ENCODE results near the gene LPIN1. TPM values are rescaled to one million over a fixed set of nuclear protein-coding genes. Genes with fewer than 3 reads are reported as not detected.
"Not testable (repeated sequence)": the region's sequence is repeated elsewhere in the genome, so short reads cannot be mapped to it uniquely, and the experiment has no call there.

The LPIN1 gene
- total and polyA plus RNA-seq, 8 donors: 16.4 to 47.2 (median 20.9) TPM

- Histone ChIP-seq H3K9me3 (peaks cover 0 to 2% of the 10 kb centered on the region in 2 donors), H3K27me3 (no peaks in the 10 kb centered on the region), H3K4me3 (no peak overlapping the region), H3K4me1 (no peaks in the 10 kb centered on the region), H3K36me3 (no peaks in the 10 kb centered on the region), H3K27ac (no peak overlapping the region)
- ATAC-seq (no peak), DNase-seq (no peak)
- no peak for TF ChIP-seq CTCF (IDR thresholded peaks at IDR 0.05)
- intact Hi-C loops (cut with DNase I): no loop called here
Measured at GRCh38 chr2:11853197-11853588, 106.8 kb downstream of the LPIN1 start.

- Histone ChIP-seq H3K36me3 (no peaks in the 10 kb centered on the region), H3K4me3 (no peak overlapping the region), H3K4me1 (peaks cover 0 to 5% of the 10 kb centered on the region in 2 donors), H3K27ac (no peak overlapping the region), H3K9me3 (peaks cover 0 to 2% of the 10 kb centered on the region in 2 donors), H3K27me3 (no peaks in the 10 kb centered on the region)
- DNase-seq (no peak), ATAC-seq (no peak)
- intact Hi-C loops (cut with DNase I): no loop called here
- TF ChIP-seq CTCF (IDR thresholded peaks at IDR 0.05): no peak
Measured at GRCh38 chr2:11855064-11855760, 108.8 kb downstream of the LPIN1 start.

- ATAC-seq: no peak
- no peak for TF ChIP-seq CTCF (IDR thresholded peaks at IDR 0.05)
Measured at GRCh38 chr2:11856095-11856494, 109.7 kb downstream of the LPIN1 start.

GRCh38 chr2:11858883-11859282 lies 112.5 kb downstream of the LPIN1 start:
- no peaks in the 10 kb centered on the region for H3K36me3 ChIP-seq
- DNase-seq (no peak), ATAC-seq (peak; percentile 17)
- H3K4me1 ChIP-seq: peaks cover 8 to 15% of the 10 kb centered on the region in 2 donors
- H3K27ac ChIP-seq: no peak overlapping the region
- intact Hi-C loops (cut with DNase I): no loop called here
- H3K4me3 ChIP-seq: no peak overlapping the region
- peaks cover 0 to 2% of the 10 kb centered on the region in 2 donors for H3K9me3 ChIP-seq
- TF ChIP-seq CTCF (IDR thresholded peaks at IDR 0.05): no peak
- no peaks in the 10 kb centered on the region for H3K27me3 ChIP-seq

More at GRCh38 chr2:11856095-11856494, 109.7 kb downstream of the LPIN1 start:
- H3K4me3 ChIP-seq: no peak overlapping the region
- H3K9me3 ChIP-seq: peaks cover 0 to 2% of the 10 kb centered on the region in 2 donors
- DNase-seq: no peak
- H3K27me3 ChIP-seq: no peaks in the 10 kb centered on the region
- H3K36me3 ChIP-seq: no peaks in the 10 kb centered on the region
- peaks cover 0 to 5% of the 10 kb centered on the region in 2 donors for H3K4me1 ChIP-seq
- no peak overlapping the region for H3K27ac ChIP-seq
- intact Hi-C loops (cut with DNase I): no loop called here

GRCh38 chr2:11859975-11860374 lies 113.5 kb downstream of the LPIN1 start:
- H3K4me1 ChIP-seq: peaks cover 11 to 24% of the 10 kb centered on the region in 2 donors
- H3K27me3 ChIP-seq; H3K36me3 ChIP-seq; intact Hi-C loops (cut with DNase I); H3K4me3 ChIP-seq; DNase-seq; H3K9me3 ChIP-seq; H3K27ac ChIP-seq; ATAC-seq: not testable (repeated sequence)

GRCh38 chr2:11861044-11861443 lies 114.6 kb downstream of the LPIN1 start:
- Histone ChIP-seq H3K4me1 (peaks cover 11 to 24% of the 10 kb centered on the region in 2 donors), H3K27ac (no peak overlapping the region), H3K27me3 (no peaks in the 10 kb centered on the region), H3K36me3 (no peaks in the 10 kb centered on the region), H3K9me3 (peaks cover 0 to 2% of the 10 kb centered on the region in 2 donors), H3K4me3 (no peak overlapping the region)
- no peak for TF ChIP-seq CTCF (IDR thresholded peaks at IDR 0.05)
- DNase-seq: no peak
- ATAC-seq: no peak
- intact Hi-C loops (cut with DNase I): no loop called here
